HG03280 (cell line): ENCODE data around the gene CNIH1.
"Not testable (repeated sequence)": the region's sequence is repeated elsewhere in the genome, so short reads cannot be mapped to it uniquely, and the experiment has no call there.

Experiments used
- ATAC-seq: cut with Tn5 transposase; IDR thresholded peaks from one replicate; pipeline ENCODE4 v1.9.1; 2021; ENCODE audit warnings: mild to moderate bottlenecking, moderate library complexity; ENCODE audit not compliant: unreplicated experiment

The CNIH1 gene

GRCh38 chr14:54435500-54435981 lies 5.6 kb downstream of the CNIH1 start:
- peak; percentile 55 for ATAC-seq

GRCh38 chr14:54428527-54428926 lies 12.6 kb downstream of the CNIH1 start:
- ATAC-seq, result no peak

GRCh38 chr14:54427871-54428270 lies 13.3 kb downstream of the CNIH1 start:
- no peak for ATAC-seq

- ATAC-seq, result no peak
Observed at GRCh38 chr14:54425537-54426274, 15.5 kb downstream of the CNIH1 start.

DNA sequence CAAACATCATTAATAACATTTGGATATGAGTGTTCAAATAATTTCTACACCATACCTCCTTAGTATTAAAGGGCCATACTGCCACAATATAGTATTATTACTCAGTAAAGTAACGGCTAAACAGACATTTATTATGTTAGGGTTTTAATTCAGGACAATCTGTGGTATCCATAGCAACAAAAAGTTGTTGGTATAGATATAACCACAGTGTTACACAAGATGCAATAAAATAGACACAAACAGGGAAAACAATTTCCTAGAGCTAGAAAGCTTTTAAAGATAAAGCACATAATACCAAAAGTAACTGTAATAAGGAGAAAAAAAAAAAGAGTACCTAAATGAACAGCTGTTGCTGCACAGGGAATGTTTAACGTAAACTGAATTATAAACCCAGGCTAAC lies 16.1 kb downstream of the CNIH1 start:
- no peak for ATAC-seq

DNA sequence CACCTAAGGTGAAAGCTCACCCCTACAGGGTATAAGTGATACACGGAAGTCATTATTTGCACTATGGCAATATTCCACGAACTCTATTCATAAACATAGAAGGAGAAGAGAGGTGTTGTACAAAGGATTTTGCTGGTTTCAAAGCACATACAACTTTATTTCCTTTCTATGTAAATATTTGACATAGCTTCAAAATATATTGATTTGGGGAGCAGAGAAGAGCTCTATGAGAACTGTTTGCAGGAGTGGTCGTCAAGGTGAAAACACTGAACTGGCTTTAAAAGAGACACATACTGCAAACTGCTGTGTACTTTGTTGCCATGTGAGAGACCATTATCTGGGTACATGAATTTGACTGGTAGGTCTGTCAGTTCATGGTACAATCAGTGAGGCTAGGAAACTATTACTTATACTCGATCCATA lies 16.7 kb downstream of the CNIH1 start:
- no peak for ATAC-seq

GRCh38 chr14:54423991-54424390 lies 17.2 kb downstream of the CNIH1 start:
- no peak for ATAC-seq

DNA sequence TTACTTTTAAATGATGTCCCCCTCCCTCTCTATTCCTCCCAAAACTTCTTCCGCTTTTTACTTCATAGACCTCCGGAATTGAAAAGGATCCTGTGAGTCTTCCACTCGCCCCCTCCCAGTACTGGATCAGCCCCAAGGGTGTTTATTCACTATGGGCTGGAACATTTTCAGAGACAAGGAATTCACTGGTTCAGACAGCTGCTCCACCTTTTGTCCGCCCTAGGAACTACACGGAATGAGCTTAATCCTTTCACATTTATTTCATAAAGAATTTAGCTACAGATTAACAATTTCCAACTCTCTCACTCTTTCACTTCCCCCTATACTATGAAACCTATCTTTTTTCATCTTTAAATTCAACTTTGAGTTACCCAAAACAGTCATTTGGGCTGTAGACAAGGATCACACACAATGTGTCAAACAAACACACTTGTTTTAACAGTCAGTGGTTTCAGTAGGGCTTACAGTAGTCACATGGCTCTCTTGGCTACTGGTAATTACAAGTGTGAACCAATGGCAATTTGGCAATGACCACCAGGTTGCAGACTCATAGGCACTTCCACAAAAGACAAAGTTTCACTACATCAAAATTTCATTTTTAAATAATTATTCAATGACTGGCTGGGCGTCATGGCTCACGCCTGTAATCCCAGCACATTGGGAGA lies 20.6 kb downstream of the CNIH1 start:
- ATAC-seq, result no peak

- ATAC-seq, result no peak
Observed at GRCh38 chr14:54411371-54411770, 29.8 kb downstream of the CNIH1 start.

GRCh38 chr14:54410215-54410614 lies 31.0 kb downstream of the CNIH1 start:
- no peak for ATAC-seq

DNA sequence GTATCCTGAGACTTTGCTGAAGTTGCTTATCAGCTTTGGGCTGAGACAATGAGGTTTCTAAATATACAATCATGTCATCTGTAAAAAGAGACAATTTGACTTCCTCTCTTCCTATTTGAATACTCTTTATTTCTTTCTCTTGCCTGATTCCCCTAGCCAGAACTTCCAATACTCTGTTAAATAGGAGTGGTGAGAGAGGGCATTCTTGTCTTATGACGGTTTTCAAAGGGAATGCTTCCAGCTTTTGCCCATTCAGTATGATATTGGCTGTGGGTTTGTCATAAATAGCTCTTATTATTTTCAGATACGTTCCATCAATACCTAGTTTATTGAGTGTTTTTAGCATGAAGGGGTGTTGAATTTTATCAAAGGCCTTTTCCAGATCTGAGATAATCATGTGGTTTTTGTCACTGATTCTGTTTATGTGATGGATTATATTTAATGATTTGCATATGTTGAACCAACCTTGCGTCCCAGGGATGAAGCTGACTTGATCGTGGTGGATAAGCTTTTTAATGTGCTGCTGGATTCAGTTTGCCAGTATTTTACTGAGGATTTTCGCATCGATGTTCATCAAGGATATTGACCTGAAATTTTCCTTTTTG lies 37.7 kb downstream of the CNIH1 start:
- not testable (repeated sequence) for ATAC-seq

DNA sequence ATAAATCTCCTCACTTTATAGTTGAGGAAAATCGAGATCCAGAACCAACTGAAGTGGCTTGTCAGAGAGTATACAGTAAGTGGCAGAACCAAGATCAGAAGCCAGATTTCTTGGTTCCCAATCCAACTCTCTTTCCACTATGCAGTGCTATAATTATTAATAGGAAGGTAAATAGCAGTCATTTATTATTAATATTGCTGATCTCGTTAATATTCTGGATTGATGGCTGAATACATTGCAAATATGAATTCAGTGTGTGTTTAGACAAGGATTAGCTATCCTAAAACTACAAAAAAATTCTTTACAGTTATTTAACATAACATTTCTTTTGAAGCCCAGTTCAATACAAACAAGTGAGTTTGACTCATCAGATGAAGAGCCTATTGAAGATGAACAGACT lies 41.6 kb downstream of the CNIH1 start:
- ATAC-seq, result no peak

DNA sequence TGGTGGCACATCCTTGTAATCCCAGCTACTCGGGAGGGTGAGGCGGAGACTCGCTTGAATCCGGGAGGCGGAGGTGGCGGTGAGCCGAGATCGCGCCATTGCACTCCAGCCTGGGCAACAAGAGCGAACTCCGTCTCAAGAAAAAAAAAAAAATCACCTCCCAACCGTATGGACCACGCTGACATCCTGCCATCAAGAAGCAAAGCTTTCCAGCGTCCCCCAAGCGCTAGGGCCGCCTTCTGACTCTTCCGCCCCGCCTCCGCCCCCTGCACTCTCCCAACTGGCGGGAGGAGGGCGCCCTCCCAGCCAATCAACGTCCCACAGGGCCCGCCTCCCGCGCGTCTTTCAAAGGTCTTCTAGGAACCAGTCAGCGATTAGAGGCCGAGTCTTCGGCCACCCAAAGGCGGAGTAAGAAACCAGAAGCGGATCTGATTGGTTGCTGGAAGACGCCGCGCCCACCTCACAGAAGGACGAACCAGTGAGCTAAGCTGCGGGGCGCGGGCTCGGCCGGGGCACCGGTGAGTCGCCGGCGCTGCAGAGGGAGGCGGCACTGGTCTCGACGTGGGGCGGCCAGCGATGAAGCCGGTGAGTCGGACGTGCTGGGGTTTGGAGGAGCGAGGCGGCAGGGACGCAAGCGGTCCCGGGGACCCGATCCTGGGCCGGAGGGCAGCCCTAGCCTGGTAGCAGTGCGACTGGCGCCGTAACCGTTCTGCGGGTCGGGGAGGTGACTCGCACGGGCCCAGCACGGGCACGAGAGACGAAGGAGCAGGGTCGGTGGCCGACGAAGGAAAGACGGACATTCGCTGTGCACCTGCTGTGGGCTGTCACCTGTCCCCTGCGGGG lies 44.5 kb downstream of the CNIH1 start, which contains the start of gene CDKN3:
Gene CDKN3 (plus strand): TSS at position 515 of the 843 bp plus-strand sequence. CDS start 62 bp downstream, at position 577.
- ATAC-seq, result peak; percentile 96

DNA sequence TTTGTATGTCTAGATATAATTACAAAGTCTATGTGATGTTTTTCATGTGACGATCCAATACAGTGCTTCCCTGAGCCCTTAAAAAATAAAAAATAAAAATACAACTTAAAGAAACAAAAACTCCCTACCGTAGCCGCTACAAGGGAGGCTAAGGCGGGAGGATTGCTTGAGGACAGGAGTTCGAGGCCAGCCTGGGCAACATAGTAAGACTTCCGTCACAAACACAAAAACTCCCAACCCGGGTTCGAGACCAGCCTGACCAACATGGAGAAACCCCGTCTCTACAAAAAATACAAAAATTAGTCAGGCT lies 45.0 kb downstream of the CNIH1 start:
- ATAC-seq, result no peak

DNA sequence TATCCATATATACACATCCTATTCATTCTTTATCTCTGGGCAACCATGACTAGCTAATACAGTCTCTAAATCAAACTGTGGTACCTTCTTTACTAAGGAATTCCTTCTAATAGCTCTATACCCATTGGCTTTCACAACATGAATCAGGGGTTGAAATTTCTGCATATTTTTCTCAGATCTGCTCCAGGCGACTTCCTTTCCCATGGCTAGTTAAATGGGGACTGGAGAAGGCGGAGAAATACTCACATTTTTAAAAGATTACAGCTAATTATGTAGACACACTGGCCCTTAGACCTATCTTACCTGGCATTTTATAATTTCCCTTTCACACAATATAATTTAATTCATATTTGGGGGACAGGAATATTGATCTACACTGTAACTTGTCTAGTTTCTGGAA lies 45.5 kb downstream of the CNIH1 start:
- ATAC-seq, result no peak

DNA sequence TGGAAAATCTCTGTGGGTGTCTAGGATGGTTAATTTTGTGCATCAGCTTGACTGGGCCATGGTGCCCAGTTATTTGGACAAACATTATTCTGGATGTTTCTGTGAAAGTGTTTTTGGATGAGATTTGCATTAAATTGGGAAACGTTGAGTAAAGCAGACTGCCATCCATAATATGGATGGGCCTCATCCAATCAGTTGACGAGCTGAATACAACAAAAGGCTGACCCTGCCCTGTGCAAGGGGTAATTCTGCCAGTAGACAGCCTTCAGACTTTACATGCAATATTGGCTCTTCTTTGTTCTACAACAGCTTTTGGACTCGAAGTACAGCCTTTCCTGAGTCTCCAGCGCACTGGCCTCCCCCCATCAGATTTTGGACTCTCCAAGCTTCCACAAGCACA lies 45.9 kb downstream of the CNIH1 start:
- no peak for ATAC-seq

DNA sequence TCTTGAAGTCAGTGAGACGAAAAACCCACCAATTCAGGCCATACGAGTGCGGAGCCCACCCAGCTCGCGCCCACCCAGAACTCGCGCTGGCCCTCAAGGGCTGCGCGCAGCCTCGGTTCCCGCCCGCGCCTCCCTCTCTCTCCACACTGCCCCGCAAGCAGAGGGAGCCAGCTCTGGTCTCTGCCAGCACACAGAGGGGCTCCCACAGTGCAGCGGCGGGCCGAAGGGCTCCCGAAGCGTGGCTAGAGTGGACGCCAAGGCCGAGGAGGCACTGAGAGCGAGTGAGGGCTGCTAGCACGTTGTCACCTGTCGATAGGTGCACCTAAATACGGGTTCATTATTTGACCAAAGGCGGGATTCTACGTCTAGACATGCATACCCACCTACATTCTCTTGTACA lies 46.6 kb downstream of the CNIH1 start:
- no peak for ATAC-seq

GRCh38 chr14:54392986-54393884 lies 47.9 kb downstream of the CNIH1 start:
- ATAC-seq, result not testable (repeated sequence)

GRCh38 chr14:54392131-54392859 lies 48.9 kb downstream of the CNIH1 start:
- ATAC-seq, result no peak
